Neural progenitor cell (in vitro differentiated cells): ENCODE measurements around the gene OR5H2.

ENCODE experiments used
- CTCF ChIP-seq: fragments of 200-600 bp; sonication (generic); IDR thresholded peaks from 2 replicates; pipeline ENCODE4 v1.5.1; 2017; ENCODE audit warnings: antibody characterized with exemption, mild to moderate bottlenecking
- EZH2phosphoT487 ChIP-seq: fragments of 200-600 bp; sonication (generic); IDR thresholded peaks from 2 replicates; pipeline ENCODE4 v1.6.1; 2017; ENCODE audit warnings: antibody characterized with exemption

GRCh38 chr3:98272126-98272525 lies 10.2 kb upstream of the OR5H2 start:
- TF ChIP-seq EZH2phosphoT487 (no peak), CTCF (no peak)
